ENCODE results near the gene C3orf49. TPM values are rescaled to one million over a fixed set of nuclear protein-coding genes. Genes with fewer than 3 reads are reported as not detected.

The C3orf49 gene
- not detected in 2 replicates for total RNA-seq

DNA sequence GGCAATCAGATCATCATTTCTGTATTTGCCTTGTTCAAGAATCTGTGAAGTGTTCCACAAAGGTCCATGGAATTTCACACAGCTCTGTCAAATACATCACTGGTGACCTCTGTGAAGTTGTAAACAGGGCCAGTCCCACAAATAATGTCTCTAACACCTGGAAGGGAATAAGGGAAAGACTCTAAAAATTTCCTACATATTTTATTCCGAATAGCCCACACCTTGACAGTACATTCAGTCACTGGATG is at the start of gene C3orf49:
C3orf49 (plus strand) TSS at position 149 of the 248 bp plus-strand sequence. CDS start 173 bp downstream, outside the sequence.
- no peak for DNase-seq (ENCODE audit: low read depth)

DNA sequence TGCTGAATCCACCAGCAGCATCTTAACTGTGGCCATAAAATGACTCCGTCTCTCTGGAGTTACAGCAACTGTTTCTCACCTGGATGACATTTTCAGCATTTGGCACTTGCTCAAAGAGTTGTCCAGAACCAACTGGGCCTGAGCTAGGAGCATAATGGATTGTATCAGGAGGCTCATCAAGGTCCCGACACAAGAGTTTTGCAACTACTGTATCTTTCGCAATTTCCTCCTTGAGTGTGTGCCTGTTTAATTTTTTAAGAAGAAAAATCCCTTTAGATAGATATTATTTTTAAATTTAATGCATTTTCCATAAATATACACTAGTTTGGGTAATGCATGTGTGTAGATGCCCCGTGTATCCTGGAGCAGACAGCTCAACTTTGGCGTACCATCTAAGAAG is 44.3 kb upstream of the C3orf49 start:
- DNase-seq (ENCODE audit: low read depth): no peak

GRCh38 chr3:63779227-63779626 is 39.9 kb upstream of the C3orf49 start:
- DNase-seq (ENCODE audit: low read depth): no peak

DNA sequence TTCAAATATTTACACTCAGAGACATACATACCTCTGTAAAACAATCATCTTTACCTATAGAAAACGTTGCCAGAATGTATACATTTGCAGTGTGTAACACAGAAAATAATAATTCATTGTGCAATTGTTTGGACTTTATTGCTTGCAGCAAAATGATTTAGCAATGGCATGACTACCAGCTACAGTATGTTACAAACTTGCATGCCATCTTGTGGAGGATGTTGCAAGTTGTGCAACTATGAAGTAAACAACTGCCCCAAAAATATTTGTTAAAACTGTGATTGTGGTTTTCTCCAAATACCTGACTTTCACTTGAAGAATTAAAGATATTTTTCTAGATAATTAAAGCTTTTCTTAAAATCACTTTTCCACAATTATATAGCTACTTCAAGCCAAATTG is 27.1 kb upstream of the C3orf49 start:
- DNase-seq (ENCODE audit: low read depth): peak; percentile 64

GRCh38 chr3:63795438-63795837 is 23.7 kb upstream of the C3orf49 start:
- no peak for DNase-seq (ENCODE audit: low read depth)

- DNase-seq (ENCODE audit: low read depth): no peak
These were observed 20.6 kb upstream of the C3orf49 start for GRCh38 chr3:63798544-63798943.

DNA sequence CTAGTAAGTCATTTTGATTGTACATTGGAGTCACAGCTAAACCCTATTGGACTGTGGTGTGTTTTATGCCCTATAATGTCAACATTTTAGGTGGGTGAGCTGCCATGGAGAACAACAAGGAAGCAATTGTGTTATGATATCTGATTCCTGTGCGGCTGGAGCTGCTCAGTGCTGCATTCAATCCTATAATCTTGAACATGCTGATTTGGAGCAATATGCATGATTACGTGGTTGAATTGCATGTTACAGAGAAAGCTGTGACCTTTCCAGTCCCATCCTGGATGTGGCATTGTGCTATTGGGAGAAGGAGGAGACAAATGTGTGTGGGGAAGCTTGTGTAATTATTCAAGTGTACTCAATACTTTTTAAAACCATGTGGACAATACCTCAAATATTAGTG is 20.1 kb upstream of the C3orf49 start:
- no peak for DNase-seq (ENCODE audit: low read depth)

- DNase-seq (ENCODE audit: low read depth): no peak
These were observed 19.0 kb upstream of the C3orf49 start for GRCh38 chr3:63800097-63800496.

DNA sequence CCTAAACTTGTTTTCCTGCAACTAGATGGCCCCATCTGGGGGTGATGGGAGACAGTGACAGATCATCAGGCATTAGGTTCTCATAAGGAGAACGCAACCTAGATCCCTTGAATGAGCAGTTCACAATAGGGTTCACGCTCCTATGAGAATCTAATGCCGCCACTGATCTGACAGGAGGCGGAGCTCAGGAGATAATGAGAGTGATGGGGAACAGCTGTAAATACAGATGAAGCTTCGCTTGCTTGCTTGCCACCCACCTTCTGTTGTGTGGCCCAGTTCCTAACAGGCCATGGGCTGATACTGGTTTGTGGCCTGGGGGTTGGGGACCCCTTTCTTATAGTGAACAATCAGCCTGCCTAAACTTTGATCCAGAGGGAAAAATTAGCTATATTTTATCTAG is 15.2 kb upstream of the C3orf49 start:
- DNase-seq (ENCODE audit: low read depth): no peak

GRCh38 chr3:63807961-63808565 is 11.0 kb upstream of the C3orf49 start:
- no peak for DNase-seq (ENCODE audit: low read depth)

GRCh38 chr3:63808633-63809032 is 10.5 kb upstream of the C3orf49 start:
- no peak for DNase-seq (ENCODE audit: low read depth)

DNA sequence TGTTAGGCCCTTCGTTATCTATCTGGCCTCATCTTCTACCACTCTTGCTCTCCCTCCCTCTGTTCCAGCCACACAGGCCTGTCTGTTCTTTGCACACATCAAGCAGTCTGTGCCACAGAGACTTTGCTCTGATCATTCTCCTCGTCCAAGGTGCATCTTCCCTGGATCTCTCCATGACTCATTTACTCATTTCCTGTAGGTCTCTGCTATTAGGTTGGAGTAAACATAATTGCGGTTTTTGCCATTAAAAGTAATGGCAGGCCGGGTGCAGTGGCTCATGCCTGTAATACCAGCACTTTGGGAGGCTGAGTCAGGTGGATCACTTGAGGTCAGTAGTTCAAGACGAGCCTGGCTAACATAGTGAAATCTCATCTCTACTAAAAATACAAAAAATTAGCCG is 9.5 kb upstream of the C3orf49 start:
- DNase-seq (ENCODE audit: low read depth): peak; percentile 86

- DNase-seq (ENCODE audit: low read depth): peak; percentile 70
These were observed 4.9 kb upstream of the C3orf49 start for GRCh38 chr3:63814237-63814636.

- DNase-seq (ENCODE audit: low read depth): no peak
These were observed 1.9 kb upstream of the C3orf49 start for GRCh38 chr3:63817225-63817624.

GRCh38 chr3:63818282-63819150 is 583 bp upstream of the C3orf49 start:
- DNase-seq (ENCODE audit: low read depth): peak; percentile 57

DNA sequence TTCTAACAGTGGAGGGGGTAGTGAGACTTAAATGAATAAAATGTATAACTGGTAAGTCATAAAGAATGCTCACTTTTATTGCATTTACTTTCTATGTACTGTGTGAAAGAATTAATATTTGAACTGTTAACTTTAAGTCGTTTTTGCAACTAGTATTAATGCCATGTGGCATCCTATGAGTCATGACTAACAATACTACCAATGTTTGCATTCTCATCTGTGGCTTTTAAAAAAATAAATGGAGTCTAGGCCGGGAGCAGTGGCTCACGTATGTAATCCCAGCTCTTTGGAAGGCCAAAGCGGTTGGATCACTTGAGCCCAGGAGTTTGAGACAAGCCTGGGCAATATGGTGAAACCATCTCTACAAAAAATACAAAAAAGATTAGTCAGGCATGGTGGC is 5.2 kb downstream of the C3orf49 start:
- DNase-seq (ENCODE audit: low read depth): peak; percentile 44

GRCh38 chr3:63830526-63830925 is 11.4 kb downstream of the C3orf49 start:
- no peak for DNase-seq (ENCODE audit: low read depth)

DNA sequence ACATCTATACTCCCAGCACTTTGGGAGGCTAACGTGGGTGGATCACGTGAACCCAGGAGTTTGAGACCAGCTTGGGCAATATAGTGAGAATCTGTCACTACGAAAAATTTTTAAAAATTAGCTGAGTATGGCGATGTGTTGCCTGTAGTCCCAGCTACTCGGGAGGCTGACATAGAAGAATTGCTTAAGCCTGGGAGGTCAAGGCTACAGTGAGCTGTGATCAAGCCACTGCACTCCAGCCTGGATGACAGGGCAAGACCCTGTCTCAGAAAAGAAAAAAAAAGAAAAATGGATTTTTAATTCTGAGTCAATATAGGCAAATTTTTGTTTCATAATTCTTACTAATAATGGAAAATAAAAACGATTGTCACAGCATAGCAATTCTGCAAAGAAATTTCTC is 13.3 kb downstream of the C3orf49 start:
- DNase-seq (ENCODE audit: low read depth): no peak

DNA sequence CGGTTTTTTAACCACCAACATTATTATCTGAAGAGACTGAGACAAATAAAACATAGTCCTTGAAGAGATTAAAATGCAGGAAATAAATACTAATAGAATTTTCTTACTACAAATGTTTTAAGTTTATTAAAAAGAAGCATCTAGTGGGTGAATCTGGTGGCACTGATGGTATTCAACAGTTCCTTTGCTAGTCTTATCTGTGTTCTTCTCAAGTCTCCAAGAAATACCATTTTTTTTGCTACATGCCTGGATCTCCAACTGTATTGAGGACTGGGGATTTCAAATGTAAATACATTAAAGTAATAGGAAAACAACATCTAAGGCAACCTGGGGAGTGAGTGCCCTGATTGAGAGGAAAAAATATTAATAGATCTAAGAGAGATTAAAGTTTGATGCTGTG is 22.6 kb downstream of the C3orf49 start:
- DNase-seq (ENCODE audit: low read depth): no peak

DNA sequence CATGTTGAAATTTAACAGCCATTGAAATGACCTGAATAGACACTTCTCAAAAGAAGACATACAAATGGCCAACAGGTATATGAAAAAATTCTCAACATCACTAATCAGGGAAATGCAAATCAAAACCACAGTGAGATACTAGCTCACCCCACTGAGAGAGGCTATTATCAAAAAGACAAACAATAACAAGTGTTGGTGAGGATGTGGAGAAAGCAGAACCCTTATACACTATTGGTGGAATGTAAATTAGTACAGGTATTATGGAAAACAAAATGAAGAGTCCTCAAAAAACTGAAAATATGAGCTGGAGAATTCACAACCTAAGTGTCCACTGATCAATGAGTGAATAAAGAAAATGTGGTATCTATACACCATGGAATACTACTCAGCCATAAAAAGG is 23.0 kb downstream of the C3orf49 start:
- DNase-seq (ENCODE audit: low read depth): no peak

DNA sequence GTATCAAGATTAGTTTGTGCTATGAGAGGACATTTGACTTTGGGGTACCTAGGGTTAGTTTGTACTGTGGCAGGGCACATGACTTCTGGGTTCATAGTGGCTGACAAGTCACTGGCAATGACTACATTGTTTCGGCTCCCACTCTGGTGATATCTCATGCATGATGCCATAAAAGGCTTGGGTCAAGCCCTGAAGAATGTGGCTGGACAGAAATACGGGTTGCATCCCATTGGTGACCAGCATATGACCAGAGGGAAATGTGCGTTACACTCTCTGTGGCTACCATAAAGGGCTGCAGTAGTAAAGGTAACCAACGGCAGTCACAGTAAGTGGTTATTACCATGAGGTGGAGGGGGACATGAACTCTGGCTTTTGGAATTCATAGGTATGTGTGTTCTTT is 26.1 kb downstream of the C3orf49 start:
- DNase-seq (ENCODE audit: low read depth): no peak

DNA sequence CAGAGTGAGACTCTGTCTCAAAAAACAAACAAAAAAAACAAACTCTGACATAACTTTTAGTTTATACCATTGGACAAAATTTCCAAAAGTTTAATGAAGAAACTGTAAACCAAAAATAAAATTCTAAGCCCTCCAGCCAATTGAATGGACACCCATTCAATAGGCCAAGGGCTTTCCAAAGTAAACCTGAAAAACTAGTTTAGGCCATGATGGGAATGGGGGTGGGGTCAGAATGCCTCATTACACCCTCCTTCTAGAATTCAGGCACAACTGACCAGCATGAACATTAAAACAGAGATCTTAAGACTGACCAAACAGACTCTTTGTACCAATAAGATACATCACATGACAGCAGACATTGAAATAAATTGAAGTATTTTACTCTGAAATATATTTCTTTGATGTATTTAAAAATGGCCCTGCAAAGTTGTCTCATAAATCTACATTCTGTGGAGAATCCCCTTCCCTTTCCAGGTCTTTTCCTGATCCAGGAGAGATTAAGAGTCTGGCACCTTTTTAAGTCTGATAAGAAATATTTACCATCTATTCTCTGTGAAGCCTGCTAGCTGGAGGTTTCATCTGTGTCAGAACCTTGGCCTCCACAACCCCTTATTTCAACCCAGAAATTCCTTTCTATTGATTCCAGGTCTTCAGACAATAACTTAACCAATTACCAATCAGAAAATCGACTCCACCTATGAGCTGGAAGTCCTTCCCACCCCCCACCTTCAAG is 28.8 kb downstream of the C3orf49 start:
- DNase-seq (ENCODE audit: low read depth): no peak

- no peak for DNase-seq (ENCODE audit: low read depth)
These were observed 30.1 kb downstream of the C3orf49 start for GRCh38 chr3:63849175-63849574.

Measured in renal cortical epithelial cell (primary cell).